SK-N-SH treated with all-trans-retinoic acid at 6 μM for 48 hours (cell line): ENCODE measurements around the gene PRKG1.

ENCODE experiments used
- ARNTL ChIP-seq: fragments of 450-650 bp; formaldehyde crosslinking; IDR thresholded peaks from 2 replicates; pipeline ENCODE4 v1.5.0; 2020; ENCODE audit warnings: low read depth, mild to moderate bottlenecking, moderate library complexity, borderline replicate concordance
- PPARA ChIP-seq: fragments of 250-450 bp; sonication (Bioruptor Pico); IDR thresholded peaks from 2 replicates; pipeline ENCODE4 v1.5.0; 2020; ENCODE audit warnings: mild to moderate bottlenecking, borderline replicate concordance
- TF ChIP-seq, protein P1 (sequence below): fragments of 250-450 bp; sonication (Bioruptor Pico); IDR thresholded peaks from 2 replicates; pipeline ENCODE4 v1.5.1; 2020; ENCODE audit warnings: low read depth, mild to moderate bottlenecking, moderate library complexity

DNA sequence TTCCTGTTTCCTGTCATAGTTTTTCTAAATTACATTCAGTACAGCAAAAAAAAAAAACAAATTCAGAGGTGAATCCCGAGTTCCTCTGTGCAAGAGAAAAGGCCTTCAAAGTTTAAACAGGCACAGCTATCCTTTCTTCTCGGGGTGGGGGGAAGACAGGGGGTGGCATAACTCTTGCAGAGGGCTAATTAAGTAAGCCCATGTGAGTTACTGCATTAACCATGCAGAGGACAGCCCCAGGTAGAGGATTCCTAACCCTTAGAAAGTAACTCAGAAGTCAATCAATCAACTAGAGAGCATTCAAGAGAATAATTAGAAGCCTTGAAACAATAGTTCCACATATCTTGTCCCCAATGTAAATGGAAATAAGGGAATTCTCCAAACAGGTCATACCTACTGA lies 454.2 kb downstream of the PRKG1 start:
- TF ChIP-seq PPARA (no peak), ARNTL (CRISPR knock-in tag) (no peak)
- TF ChIP-seq, protein P1, sequence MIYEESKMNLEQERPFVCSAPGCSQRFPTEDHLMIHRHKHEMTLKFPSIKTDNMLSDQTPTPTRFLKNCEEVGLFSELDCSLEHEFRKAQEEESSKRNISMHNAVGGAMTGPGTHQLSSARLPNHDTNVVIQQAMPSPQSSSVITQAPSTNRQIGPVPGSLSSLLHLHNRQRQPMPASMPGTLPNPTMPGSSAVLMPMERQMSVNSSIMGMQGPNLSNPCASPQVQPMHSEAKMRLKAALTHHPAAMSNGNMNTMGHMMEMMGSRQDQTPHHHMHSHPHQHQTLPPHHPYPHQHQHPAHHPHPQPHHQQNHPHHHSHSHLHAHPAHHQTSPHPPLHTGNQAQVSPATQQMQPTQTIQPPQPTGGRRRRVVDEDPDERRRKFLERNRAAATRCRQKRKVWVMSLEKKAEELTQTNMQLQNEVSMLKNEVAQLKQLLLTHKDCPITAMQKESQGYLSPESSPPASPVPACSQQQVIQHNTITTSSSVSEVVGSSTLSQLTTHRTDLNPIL (CRISPR knock-in tag) = no peak
